HEK293 (cell line): ENCODE results near the gene BRINP2.

Experiments
- BCL11A ChIP-seq: fragments of 450-650 bp; formaldehyde crosslinking; IDR thresholded peaks from 2 replicates; pipeline ENCODE4 v1.5.1; 2016; ENCODE audit warnings: low read depth, missing biosample characterization, missing genetic modification characterization
- HIC1 ChIP-seq: fragments of 450-650 bp; formaldehyde crosslinking; IDR thresholded peaks from 2 replicates; pipeline ENCODE4 v1.5.1; 2016; ENCODE audit warnings: missing biosample characterization, missing genetic modification characterization
- KLF10 ChIP-seq: fragments of 450-650 bp; IDR thresholded peaks from 2 replicates; pipeline ENCODE4 v1.5.1; 2018; ENCODE audit warnings: missing biosample characterization, mild to moderate bottlenecking, missing genetic modification characterization
- OVOL3 ChIP-seq: fragments of 450-650 bp; formaldehyde crosslinking; IDR thresholded peaks from 2 replicates; pipeline ENCODE4 v1.5.1; 2016; ENCODE audit warnings: missing biosample characterization, missing genetic modification characterization
- PATZ1 ChIP-seq: fragments of 450-650 bp; formaldehyde crosslinking; IDR thresholded peaks from 2 replicates; pipeline ENCODE4 v1.5.1; 2016; ENCODE audit warnings: missing biosample characterization, missing genetic modification characterization
- PRDM1 ChIP-seq: fragments of 450-650 bp; formaldehyde crosslinking; IDR thresholded peaks from 2 replicates; pipeline ENCODE4; 2016; ENCODE audit warnings: missing biosample characterization, missing genetic modification characterization
- SP2 ChIP-seq: fragments of 450-650 bp; formaldehyde crosslinking; IDR thresholded peaks from 2 replicates; pipeline ENCODE4 v1.5.1; 2016; ENCODE audit warnings: missing biosample characterization, missing genetic modification characterization
- TSHZ1 ChIP-seq: fragments of 450-650 bp; formaldehyde crosslinking; IDR thresholded peaks from 2 replicates; pipeline ENCODE4 v1.5.1; 2016; ENCODE audit warnings: missing biosample characterization, missing genetic modification characterization, borderline replicate concordance
- ZBTB11 ChIP-seq: fragments of 450-650 bp; formaldehyde crosslinking; conservative IDR thresholded peaks from 2 replicates; pipeline ENCODE4 v1.5.1; 2016; ENCODE audit warnings: low read depth, missing biosample characterization, missing genetic modification characterization
- ZBTB21 ChIP-seq: fragments of 450-650 bp; formaldehyde crosslinking; IDR thresholded peaks from 2 replicates; pipeline ENCODE4 v1.5.1; 2017; ENCODE audit warnings: missing biosample characterization, missing genetic modification characterization
- ZBTB44 ChIP-seq: fragments of 450-650 bp; IDR thresholded peaks from 2 replicates; pipeline ENCODE4 v1.5.1; 2018; ENCODE audit warnings: missing biosample characterization, mild to moderate bottlenecking, missing genetic modification characterization
- ZFHX2 ChIP-seq: fragments of 450-650 bp; formaldehyde crosslinking; conservative IDR thresholded peaks from 2 replicates; pipeline ENCODE4 v1.5.1; 2016; ENCODE audit warnings: missing biosample characterization, missing genetic modification characterization
- ZFP69B ChIP-seq: fragments of 450-650 bp; formaldehyde crosslinking; IDR thresholded peaks from 2 replicates; pipeline ENCODE4 v1.5.1; 2016; ENCODE audit warnings: missing biosample characterization, missing genetic modification characterization
- ZNF10 ChIP-seq: fragments of 450-650 bp; formaldehyde crosslinking; IDR thresholded peaks from 2 replicates; pipeline ENCODE4 v1.5.1; 2017; ENCODE audit warnings: missing biosample characterization, missing genetic modification characterization
- ZNF157 ChIP-seq: fragments of 450-650 bp; formaldehyde crosslinking; IDR thresholded peaks from 2 replicates; pipeline ENCODE4 v1.5.1; 2016; ENCODE audit warnings: missing biosample characterization, missing genetic modification characterization
- ZNF169 ChIP-seq: fragments of 450-650 bp; formaldehyde crosslinking; IDR thresholded peaks from 2 replicates; pipeline ENCODE4 v1.5.1; 2016; ENCODE audit warnings: missing biosample characterization, missing genetic modification characterization
- ZNF184 ChIP-seq: fragments of 450-650 bp; IDR thresholded peaks from 2 replicates; pipeline ENCODE4 v1.5.1; 2018; ENCODE audit warnings: missing biosample characterization, mild to moderate bottlenecking, missing genetic modification characterization
- ZNF221 ChIP-seq: fragments of 450-650 bp; formaldehyde crosslinking; IDR thresholded peaks from 2 replicates; pipeline ENCODE4 v1.5.1; 2017; ENCODE audit warnings: missing biosample characterization, missing genetic modification characterization, borderline replicate concordance
- ZNF26 ChIP-seq: fragments of 450-650 bp; formaldehyde crosslinking; IDR thresholded peaks from 2 replicates; pipeline ENCODE4 v1.5.1; 2016; ENCODE audit warnings: missing biosample characterization, missing genetic modification characterization
- ZNF449 ChIP-seq: fragments of 450-650 bp; formaldehyde crosslinking; IDR thresholded peaks from 2 replicates; pipeline ENCODE4 v1.5.1; 2017; ENCODE audit warnings: missing biosample characterization, mild to moderate bottlenecking, missing genetic modification characterization, moderate library complexity
- ZNF510 ChIP-seq: fragments of 450-650 bp; formaldehyde crosslinking; IDR thresholded peaks from 2 replicates; pipeline ENCODE4 v1.5.1; 2018; ENCODE audit warnings: mild to moderate bottlenecking, missing genetic modification characterization, missing biosample characterization; ENCODE audit not compliant: insufficient replicate concordance

Gene BRINP2

GRCh38 chr1:177256153-177257075 lies 85.7 kb downstream of the BRINP2 start (continued):
- no peak for TF ChIP-seq ZNF10 (tag by site-specific recombination)
- peak; percentile 96 for TF ChIP-seq ZNF184 (tag by site-specific recombination)
- TF ChIP-seq PATZ1 (tag by site-specific recombination) = peak; percentile 78
- no peak for TF ChIP-seq ZNF157 (tag by site-specific recombination)
- TF ChIP-seq ZBTB11 (tag by site-specific recombination) = 0 out of 2 replicates have a peak, but pooled peaks have one; percentile 20
- no peak for TF ChIP-seq ZNF169 (tag by site-specific recombination)
- TF ChIP-seq ZNF449 = peak; percentile 27; the same call in 1 of the 2 replicates
- 0 out of 2 replicates have a peak, but pooled peaks have one; percentile 23 for TF ChIP-seq OVOL3
- peak; percentile 25; the same call in 1 of the 2 replicates for TF ChIP-seq ZFP69B (tag by site-specific recombination)
- no peak for TF ChIP-seq ZNF26 (tag by site-specific recombination)
- TF ChIP-seq SP2 = peak; percentile 27; the same call in 1 of the 2 replicates
- TF ChIP-seq ZBTB44 = peak; percentile 74
- peak; percentile 85 for TF ChIP-seq TSHZ1 (tag by site-specific recombination)
- peak; percentile 80; the same call in 1 of the 2 replicates for TF ChIP-seq BCL11A (tag by site-specific recombination)
- TF ChIP-seq ZNF221 (tag by site-specific recombination) = no peak
- TF ChIP-seq ZBTB21 (tag by site-specific recombination) = peak; percentile 51; the same call in 1 of the 2 replicates
- TF ChIP-seq ZNF510 (tag by site-specific recombination) = no peak
- TF ChIP-seq ZFHX2 = peak; percentile 54
- peak; percentile 33; the same call in 1 of the 2 replicates for TF ChIP-seq PRDM1 (tag by site-specific recombination)
- TF ChIP-seq HIC1 = peak; percentile 80; the same call in 1 of the 2 replicates
- TF ChIP-seq KLF10 (tag by site-specific recombination) = peak; percentile 78; the same call in 1 of the 2 replicates
